ENCODE results near the gene UBE2E2.
A peak's percentile ranks its signal among the peaks of the same experiment; 100 is the strongest.

Gene UBE2E2

GRCh38 chr3:23508464-23508863 lies 305.3 kb downstream of the UBE2E2 start:
- DNase-seq (ENCODE audit: low read depth), result no peak
- no peaks in the 10 kb centered on the region for H3K4me1 ChIP-seq (ENCODE audit: control insufficient read depth, insufficient read depth, low read length)
- H3K36me3 ChIP-seq (ENCODE audit: control insufficient read depth, insufficient read depth, low read length, severe bottlenecking), result no peaks in the 10 kb centered on the region
- H3K9ac ChIP-seq (ENCODE audit: low read length), result no peak overlapping the region
- no peak overlapping the region for H3K4me3 ChIP-seq (ENCODE audit: low read length)
- no peaks in the 10 kb centered on the region for H3K9me3 ChIP-seq (ENCODE audit: control insufficient read depth, low read length)
- no peaks in the 10 kb centered on the region for H3K27me3 ChIP-seq (replicated peaks; ENCODE audit: control insufficient read depth, insufficient read depth, low read length)

GRCh38 chr3:23518441-23518840 lies 315.3 kb downstream of the UBE2E2 start:
- no peak overlapping the region for H3K9ac ChIP-seq (ENCODE audit: low read length)
- no peaks in the 10 kb centered on the region for H3K36me3 ChIP-seq (ENCODE audit: control insufficient read depth, insufficient read depth, low read length, severe bottlenecking)
- H3K4me3 ChIP-seq (ENCODE audit: low read length), result no peak overlapping the region
- H3K4me1 ChIP-seq (ENCODE audit: control insufficient read depth, insufficient read depth, low read length), result no peaks in the 10 kb centered on the region
- no peak for DNase-seq (ENCODE audit: low read depth)
- H3K27me3 ChIP-seq (replicated peaks; ENCODE audit: control insufficient read depth, insufficient read depth, low read length), result no peaks in the 10 kb centered on the region
- no peaks in the 10 kb centered on the region for H3K9me3 ChIP-seq (ENCODE audit: control insufficient read depth, low read length)

GRCh38 chr3:23519314-23520208 lies 316.4 kb downstream of the UBE2E2 start:
- H3K9me3 ChIP-seq (ENCODE audit: control insufficient read depth, low read length), result no peaks in the 10 kb centered on the region
- H3K4me3 ChIP-seq (ENCODE audit: low read length), result no peak overlapping the region
- no peak for DNase-seq (ENCODE audit: low read depth)
- no peaks in the 10 kb centered on the region for H3K4me1 ChIP-seq (ENCODE audit: control insufficient read depth, insufficient read depth, low read length)
- no peak overlapping the region for H3K9ac ChIP-seq (ENCODE audit: low read length)
- H3K27me3 ChIP-seq (replicated peaks; ENCODE audit: control insufficient read depth, insufficient read depth, low read length), result no peaks in the 10 kb centered on the region
- no peaks in the 10 kb centered on the region for H3K36me3 ChIP-seq (ENCODE audit: control insufficient read depth, insufficient read depth, low read length, severe bottlenecking)

GRCh38 chr3:23527326-23527725 lies 324.2 kb downstream of the UBE2E2 start:
- Histone ChIP-seq H3K9ac (ENCODE audit: low read length) (no peak overlapping the region), H3K36me3 (ENCODE audit: control insufficient read depth, insufficient read depth, low read length, severe bottlenecking) (no peaks in the 10 kb centered on the region), H3K4me1 (ENCODE audit: control insufficient read depth, insufficient read depth, low read length) (peaks cover 8% of the 10 kb centered on the region), H3K9me3 (ENCODE audit: control insufficient read depth, low read length) (no peaks in the 10 kb centered on the region), H3K4me3 (ENCODE audit: low read length) (no peak overlapping the region), H3K27me3 (replicated peaks; ENCODE audit: control insufficient read depth, insufficient read depth, low read length) (no peaks in the 10 kb centered on the region)
- no peak for DNase-seq (ENCODE audit: low read depth)

GRCh38 chr3:23533596-23533995 lies 330.5 kb downstream of the UBE2E2 start:
- no peak overlapping the region for H3K9ac ChIP-seq (ENCODE audit: low read length)
- no peaks in the 10 kb centered on the region for H3K27me3 ChIP-seq (replicated peaks; ENCODE audit: control insufficient read depth, insufficient read depth, low read length)
- DNase-seq (ENCODE audit: low read depth), result no peak
- H3K9me3 ChIP-seq (ENCODE audit: control insufficient read depth, low read length), result no peaks in the 10 kb centered on the region
- no peak overlapping the region for H3K4me3 ChIP-seq (ENCODE audit: low read length)
- H3K4me1 ChIP-seq (ENCODE audit: control insufficient read depth, insufficient read depth, low read length), result peaks cover 15% of the 10 kb centered on the region
- no peaks in the 10 kb centered on the region for H3K36me3 ChIP-seq (ENCODE audit: control insufficient read depth, insufficient read depth, low read length, severe bottlenecking)

GRCh38 chr3:23533996-23534395 lies 330.9 kb downstream of the UBE2E2 start:
- Histone ChIP-seq H3K36me3 (ENCODE audit: control insufficient read depth, insufficient read depth, low read length, severe bottlenecking) (no peaks in the 10 kb centered on the region), H3K9ac (ENCODE audit: low read length) (no peak overlapping the region), H3K4me1 (ENCODE audit: control insufficient read depth, insufficient read depth, low read length) (peaks cover 15% of the 10 kb centered on the region), H3K9me3 (ENCODE audit: control insufficient read depth, low read length) (no peaks in the 10 kb centered on the region), H3K4me3 (ENCODE audit: low read length) (no peak overlapping the region), H3K27me3 (replicated peaks; ENCODE audit: control insufficient read depth, insufficient read depth, low read length) (no peaks in the 10 kb centered on the region)
- no peak for DNase-seq (ENCODE audit: low read depth)

- H3K4me1 ChIP-seq (ENCODE audit: control insufficient read depth, insufficient read depth, low read length), result peaks cover 7% of the 10 kb centered on the region
- no peaks in the 10 kb centered on the region for H3K9me3 ChIP-seq (ENCODE audit: control insufficient read depth, low read length)
- no peaks in the 10 kb centered on the region for H3K27me3 ChIP-seq (replicated peaks; ENCODE audit: control insufficient read depth, insufficient read depth, low read length)
- no peak overlapping the region for H3K9ac ChIP-seq (ENCODE audit: low read length)
- no peaks in the 10 kb centered on the region for H3K36me3 ChIP-seq (ENCODE audit: control insufficient read depth, insufficient read depth, low read length, severe bottlenecking)
- no peak for DNase-seq (ENCODE audit: low read depth)
- H3K4me3 ChIP-seq (ENCODE audit: low read length), result no peak overlapping the region
Measured at GRCh38 chr3:23537101-23537551, 334.0 kb downstream of the UBE2E2 start.

- Histone ChIP-seq H3K4me1 (ENCODE audit: control insufficient read depth, insufficient read depth, low read length) (peaks cover 4% of the 10 kb centered on the region), H3K9ac (ENCODE audit: low read length) (no peak overlapping the region), H3K4me3 (ENCODE audit: low read length) (no peak overlapping the region)
Measured at GRCh38 chr3:23539185-23539584, 336.1 kb downstream of the UBE2E2 start.

GRCh38 chr3:23540600-23540999 lies 337.5 kb downstream of the UBE2E2 start:
- Histone ChIP-seq H3K9me3 (ENCODE audit: control insufficient read depth, low read length) (no peaks in the 10 kb centered on the region), H3K4me3 (ENCODE audit: low read length) (no peak overlapping the region), H3K9ac (ENCODE audit: low read length) (no peak overlapping the region), H3K4me1 (ENCODE audit: control insufficient read depth, insufficient read depth, low read length) (no peaks in the 10 kb centered on the region), H3K27me3 (replicated peaks; ENCODE audit: control insufficient read depth, insufficient read depth, low read length) (no peaks in the 10 kb centered on the region), H3K36me3 (ENCODE audit: control insufficient read depth, insufficient read depth, low read length, severe bottlenecking) (no peaks in the 10 kb centered on the region)
- no peak for DNase-seq (ENCODE audit: low read depth)

More at GRCh38 chr3:23539185-23539584, 336.1 kb downstream of the UBE2E2 start:
- Histone ChIP-seq H3K27me3 (replicated peaks; ENCODE audit: control insufficient read depth, insufficient read depth, low read length) (no peaks in the 10 kb centered on the region), H3K36me3 (ENCODE audit: control insufficient read depth, insufficient read depth, low read length, severe bottlenecking) (no peaks in the 10 kb centered on the region), H3K9me3 (ENCODE audit: control insufficient read depth, low read length) (no peaks in the 10 kb centered on the region)
- DNase-seq (ENCODE audit: low read depth), result no peak

GRCh38 chr3:23542079-23542478 lies 339.0 kb downstream of the UBE2E2 start:
- Histone ChIP-seq H3K36me3 (ENCODE audit: control insufficient read depth, insufficient read depth, low read length, severe bottlenecking) (no peaks in the 10 kb centered on the region), H3K4me1 (ENCODE audit: control insufficient read depth, insufficient read depth, low read length) (peaks cover 5% of the 10 kb centered on the region), H3K4me3 (ENCODE audit: low read length) (no peak overlapping the region), H3K9ac (ENCODE audit: low read length) (no peak overlapping the region), H3K27me3 (replicated peaks; ENCODE audit: control insufficient read depth, insufficient read depth, low read length) (no peaks in the 10 kb centered on the region), H3K9me3 (ENCODE audit: control insufficient read depth, low read length) (no peaks in the 10 kb centered on the region)
- no peak for DNase-seq (ENCODE audit: low read depth)

- H3K4me3 ChIP-seq (ENCODE audit: low read length), result no peak overlapping the region
- DNase-seq (ENCODE audit: low read depth), result peak; percentile 28
- no peaks in the 10 kb centered on the region for H3K27me3 ChIP-seq (replicated peaks; ENCODE audit: control insufficient read depth, insufficient read depth, low read length)
- H3K36me3 ChIP-seq (ENCODE audit: control insufficient read depth, insufficient read depth, low read length, severe bottlenecking), result no peaks in the 10 kb centered on the region
- H3K9me3 ChIP-seq (ENCODE audit: control insufficient read depth, low read length), result no peaks in the 10 kb centered on the region
- H3K4me1 ChIP-seq (ENCODE audit: control insufficient read depth, insufficient read depth, low read length), result peaks cover 10% of the 10 kb centered on the region
- H3K9ac ChIP-seq (ENCODE audit: low read length), result no peak overlapping the region
Measured at GRCh38 chr3:23546181-23546580, 343.1 kb downstream of the UBE2E2 start.

Data from adipocyte (in vitro differentiated cells).